ENCODE measurements around the gene SLC16A2.
"Not testable (repeated sequence)": the region's sequence is repeated elsewhere in the genome, so short reads cannot be mapped to it uniquely, and the experiment has no call there.

Gene SLC16A2

DNA sequence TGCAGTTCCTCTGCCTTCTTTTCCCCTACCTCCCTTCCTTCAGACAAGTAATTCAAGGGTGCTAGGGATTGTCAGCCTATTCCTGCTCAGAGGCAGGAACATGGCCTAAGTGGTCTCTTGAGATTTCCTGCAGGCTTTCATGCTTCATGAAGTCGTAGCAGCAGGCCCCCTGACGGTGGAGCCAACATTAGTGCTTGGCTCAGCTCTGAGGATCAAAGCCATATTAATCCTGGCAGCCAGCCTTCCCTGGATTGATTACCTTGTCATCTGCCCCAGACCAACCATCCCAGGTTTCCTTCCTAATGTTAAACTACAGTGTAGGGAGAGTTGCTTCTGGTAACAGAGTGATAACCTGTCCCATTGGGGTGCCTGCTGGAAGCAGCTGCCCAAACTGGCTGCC lies 84.1 kb downstream of the SLC16A2 start:
- in situ Hi-C loops (cut with MboI; ENCODE audit: low sequenced_read_pairs) = no loop called here

DNA sequence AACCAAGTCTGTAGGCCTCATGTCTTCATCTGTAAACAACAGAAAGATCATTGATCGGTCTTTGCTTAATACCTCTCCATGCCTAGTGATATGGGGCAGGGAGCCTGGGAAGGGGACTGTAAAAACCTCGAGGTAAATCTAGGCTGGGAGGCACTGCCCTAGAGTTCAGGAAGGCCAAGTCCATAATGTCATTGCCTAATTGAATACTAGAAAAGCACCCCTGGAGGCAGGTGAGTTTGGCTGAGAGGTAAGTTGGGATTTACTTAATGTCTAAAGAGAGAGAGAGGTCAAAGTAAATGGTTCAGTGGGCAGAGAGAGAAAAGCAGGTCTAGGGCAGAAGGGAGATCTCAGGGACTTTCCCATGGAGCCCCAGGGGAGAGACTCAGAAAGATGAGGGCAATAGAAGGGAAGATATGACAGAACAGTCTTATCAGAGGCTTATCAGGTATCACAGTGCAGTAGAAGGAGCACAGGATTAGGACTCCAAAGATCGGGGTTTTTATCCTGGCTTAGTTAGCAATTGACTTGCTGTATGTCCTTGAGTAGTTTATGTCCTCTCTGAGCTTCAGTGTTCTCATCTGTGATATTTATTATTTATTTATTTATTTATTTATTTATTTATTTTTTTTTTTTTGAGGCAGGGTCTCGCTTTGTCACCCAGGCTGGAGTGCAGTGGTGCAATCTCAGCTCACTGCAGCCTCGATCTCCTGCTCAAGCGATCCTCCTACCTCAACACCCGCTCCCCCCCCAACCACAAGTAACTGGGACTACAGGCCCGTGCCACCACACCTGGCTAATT lies 85.2 kb downstream of the SLC16A2 start:
- in situ Hi-C loops (cut with MboI; ENCODE audit: low sequenced_read_pairs) = no loop called here

DNA sequence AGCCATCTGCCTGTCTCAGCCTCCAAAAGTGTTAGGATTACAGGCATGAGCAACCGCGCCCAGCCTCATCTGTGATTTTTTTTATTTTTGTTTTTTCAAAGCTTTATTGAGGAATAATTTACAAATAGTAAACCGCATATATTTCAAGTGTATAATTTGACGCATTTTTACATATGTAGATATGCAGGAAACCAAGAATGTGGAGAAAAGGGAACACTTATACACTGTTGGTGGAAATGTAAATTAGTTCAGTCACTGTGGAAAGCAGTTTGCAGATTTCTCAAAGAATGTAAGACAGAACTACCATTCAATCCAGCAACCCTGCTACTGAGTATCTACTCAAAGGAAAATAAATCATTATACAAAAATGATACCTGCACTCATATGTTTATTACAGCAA lies 85.9 kb downstream of the SLC16A2 start:
- in situ Hi-C loops (cut with MboI; ENCODE audit: low sequenced_read_pairs) = no loop called here

DNA sequence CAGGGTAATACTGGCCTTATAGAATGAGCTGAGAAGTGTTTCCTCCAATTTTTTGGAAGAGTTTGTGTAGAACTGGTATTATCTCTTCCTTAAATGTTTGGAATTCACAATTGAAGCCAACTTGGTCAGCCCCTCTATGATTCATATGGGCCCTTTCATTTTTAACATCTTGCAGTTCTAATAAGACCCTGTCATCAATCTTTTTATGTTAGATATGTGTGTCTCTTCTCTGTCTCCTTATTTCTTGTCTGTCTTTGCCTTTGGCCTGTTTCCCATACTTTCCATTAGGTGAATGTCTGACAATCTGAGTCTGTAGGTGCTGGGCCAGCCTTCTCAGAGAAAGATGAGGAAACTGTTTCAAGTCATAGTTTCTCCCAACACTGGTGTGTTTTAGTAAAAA lies 88.7 kb downstream of the SLC16A2 start:
- in situ Hi-C loops (cut with MboI; ENCODE audit: low sequenced_read_pairs) = no loop called here

DNA sequence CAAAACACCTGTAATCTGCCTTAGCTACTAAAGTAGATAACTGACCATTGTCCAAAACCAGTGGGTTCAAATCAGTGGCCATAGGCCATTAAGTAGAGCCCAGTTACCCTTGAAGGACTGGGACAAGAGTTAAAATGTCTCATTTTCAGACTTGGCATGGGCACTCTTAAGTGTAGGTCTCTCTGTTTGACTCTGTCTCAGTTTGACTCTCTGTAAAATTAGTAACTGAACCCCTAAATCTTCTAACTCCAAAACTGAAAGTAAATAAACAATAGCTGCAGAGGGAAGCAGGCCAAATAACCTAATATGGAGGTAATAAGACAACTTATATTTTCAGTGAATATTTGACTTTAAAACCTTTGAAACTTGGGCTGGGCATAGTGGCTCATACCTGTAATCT lies 89.1 kb downstream of the SLC16A2 start:
- in situ Hi-C loops (cut with MboI; ENCODE audit: low sequenced_read_pairs) = no loop called here

DNA sequence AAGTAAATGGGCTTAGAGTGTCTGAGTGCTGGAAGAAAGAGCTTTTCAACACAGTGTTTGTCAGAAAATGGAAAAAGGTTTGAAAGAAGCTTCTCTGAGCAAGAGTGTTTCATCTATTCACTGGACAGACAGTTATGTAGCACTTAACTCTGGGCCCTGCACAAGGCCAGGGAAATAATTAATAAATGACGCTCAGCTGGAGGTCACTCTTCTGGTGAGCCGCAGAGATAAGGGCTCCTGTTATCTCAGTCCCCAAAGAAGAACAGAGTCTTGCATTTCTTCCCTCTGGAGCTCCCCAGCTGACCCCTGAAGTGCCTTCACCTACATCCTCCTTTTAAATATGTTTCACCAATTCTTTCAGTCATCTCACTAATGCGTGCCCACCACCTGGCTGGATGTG lies 90.4 kb downstream of the SLC16A2 start:
- in situ Hi-C loops (cut with MboI; ENCODE audit: low sequenced_read_pairs) = no loop called here

DNA sequence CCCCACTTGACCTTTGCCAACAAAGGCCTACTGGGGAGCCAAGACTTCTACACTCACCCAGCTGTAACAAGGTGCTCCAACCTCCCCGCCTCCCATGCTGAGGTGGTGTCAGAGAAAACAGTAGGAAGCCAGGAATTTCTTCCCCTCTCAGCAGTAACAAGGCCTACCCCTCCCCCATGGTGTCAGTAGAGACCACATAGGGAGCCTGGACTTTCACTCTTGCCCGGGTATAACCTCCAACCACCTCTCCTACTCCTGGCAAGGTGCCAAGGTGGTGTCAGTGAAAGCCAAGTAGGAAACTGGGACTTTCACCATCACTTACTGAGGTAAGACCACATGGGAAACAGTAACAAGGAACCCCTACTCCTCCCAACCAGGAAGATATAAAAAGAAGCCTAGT lies 93.1 kb downstream of the SLC16A2 start:
- in situ Hi-C loops (cut with MboI; ENCODE audit: low sequenced_read_pairs) = no loop called here

DNA sequence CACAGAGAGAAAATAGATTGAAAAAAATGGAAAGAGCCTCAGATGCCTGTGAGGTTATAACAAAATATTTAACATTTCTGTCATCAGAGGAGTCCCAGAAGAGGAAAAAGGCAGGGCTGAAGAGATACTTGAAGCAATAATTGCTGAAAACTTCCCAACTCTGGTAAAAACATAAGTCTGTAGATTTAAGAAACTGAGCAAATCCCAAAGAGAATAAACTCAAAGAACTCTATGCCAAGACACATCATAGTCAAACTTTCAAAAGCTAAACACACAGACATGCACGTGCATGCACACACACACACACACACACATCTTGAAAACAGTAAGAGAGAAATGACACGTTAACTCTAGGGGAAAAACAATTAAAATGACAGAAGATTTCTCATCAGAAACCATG lies 94.1 kb downstream of the SLC16A2 start:
- in situ Hi-C loops (cut with MboI; ENCODE audit: low sequenced_read_pairs) = no loop called here

DNA sequence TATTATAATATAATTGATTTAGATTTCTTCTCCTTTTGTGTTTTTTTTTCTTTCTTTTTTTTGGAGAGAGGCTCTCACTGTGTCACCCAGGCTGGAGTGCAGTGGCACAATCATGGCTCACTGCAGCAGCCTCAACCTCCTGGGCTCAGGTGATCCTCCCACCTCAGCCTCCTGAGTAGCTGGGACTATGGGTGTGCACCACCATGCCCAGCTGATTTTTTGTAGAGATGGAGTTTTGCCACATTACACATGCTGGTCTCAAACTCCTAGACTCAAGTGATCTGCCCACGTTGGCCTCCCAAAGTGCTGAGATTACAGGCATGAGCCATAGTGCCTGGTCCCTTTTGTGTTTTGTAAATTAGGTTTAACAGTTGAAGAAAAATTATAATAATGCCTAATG lies 94.7 kb downstream of the SLC16A2 start:
- in situ Hi-C loops (cut with MboI; ENCODE audit: low sequenced_read_pairs) = not testable (repeated sequence)

DNA sequence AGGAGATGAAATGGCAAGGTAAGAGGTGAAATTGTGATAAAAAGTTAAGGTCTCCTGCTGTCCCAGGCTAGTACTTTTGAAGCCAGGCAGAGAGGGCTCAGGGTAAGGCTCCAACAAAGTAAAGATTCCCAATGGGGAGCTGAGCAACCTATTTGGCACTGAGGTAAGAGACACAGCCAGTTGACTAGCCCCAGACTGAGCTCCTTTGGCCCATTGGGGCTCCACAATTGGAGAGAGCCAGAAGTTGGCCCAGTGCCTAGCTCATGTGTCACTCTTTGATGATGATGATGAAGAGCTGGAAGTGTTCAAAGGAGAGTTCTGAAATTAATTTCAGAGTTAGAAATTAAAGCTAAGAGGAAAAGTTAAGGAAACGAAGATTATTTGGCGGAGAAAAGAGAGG lies 98.6 kb downstream of the SLC16A2 start:
- in situ Hi-C loops (cut with MboI; ENCODE audit: low sequenced_read_pairs) = no loop called here

DNA sequence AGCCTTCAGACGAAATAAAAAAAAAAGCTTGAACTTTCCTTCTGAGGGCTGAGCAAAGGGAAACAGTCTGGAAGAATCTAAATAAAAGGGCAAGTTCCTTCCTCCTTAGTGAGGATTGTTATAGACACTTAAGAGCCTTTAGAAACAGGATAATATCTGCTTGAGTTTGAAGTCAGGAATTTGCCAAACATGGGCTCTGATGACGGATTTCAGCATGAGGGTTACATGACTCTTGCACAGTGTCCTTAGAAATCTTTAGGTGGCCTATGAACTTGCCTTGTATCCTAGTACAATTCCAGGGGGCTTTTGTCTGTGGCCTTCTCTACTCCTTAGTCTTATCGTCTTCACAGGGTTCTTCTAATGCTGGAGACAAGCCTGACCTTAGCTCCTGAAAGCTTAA lies 99.0 kb downstream of the SLC16A2 start:
- in situ Hi-C loops (cut with MboI; ENCODE audit: low sequenced_read_pairs) = no loop called here

DNA sequence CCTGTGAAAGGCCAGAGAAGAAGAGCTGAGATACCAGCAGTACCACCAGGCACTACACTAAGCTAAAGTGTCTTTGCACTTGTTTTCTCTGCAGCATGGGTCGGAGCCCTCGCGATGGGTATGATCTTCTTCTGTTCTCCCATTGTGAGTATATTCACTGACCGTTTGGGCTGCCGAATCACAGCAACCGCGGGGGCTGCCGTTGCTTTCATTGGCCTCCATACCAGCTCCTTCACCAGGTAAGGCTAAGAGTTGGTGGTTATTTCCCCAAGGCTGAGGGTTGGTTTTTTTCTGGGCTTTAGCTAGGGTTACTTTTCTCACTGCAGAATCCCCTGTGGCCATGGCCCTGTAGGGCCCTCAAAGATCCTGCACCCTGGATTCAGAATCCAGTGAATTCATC lies 99.6 kb downstream of the SLC16A2 start:
- in situ Hi-C loops (cut with MboI; ENCODE audit: low sequenced_read_pairs) = no loop called here

DNA sequence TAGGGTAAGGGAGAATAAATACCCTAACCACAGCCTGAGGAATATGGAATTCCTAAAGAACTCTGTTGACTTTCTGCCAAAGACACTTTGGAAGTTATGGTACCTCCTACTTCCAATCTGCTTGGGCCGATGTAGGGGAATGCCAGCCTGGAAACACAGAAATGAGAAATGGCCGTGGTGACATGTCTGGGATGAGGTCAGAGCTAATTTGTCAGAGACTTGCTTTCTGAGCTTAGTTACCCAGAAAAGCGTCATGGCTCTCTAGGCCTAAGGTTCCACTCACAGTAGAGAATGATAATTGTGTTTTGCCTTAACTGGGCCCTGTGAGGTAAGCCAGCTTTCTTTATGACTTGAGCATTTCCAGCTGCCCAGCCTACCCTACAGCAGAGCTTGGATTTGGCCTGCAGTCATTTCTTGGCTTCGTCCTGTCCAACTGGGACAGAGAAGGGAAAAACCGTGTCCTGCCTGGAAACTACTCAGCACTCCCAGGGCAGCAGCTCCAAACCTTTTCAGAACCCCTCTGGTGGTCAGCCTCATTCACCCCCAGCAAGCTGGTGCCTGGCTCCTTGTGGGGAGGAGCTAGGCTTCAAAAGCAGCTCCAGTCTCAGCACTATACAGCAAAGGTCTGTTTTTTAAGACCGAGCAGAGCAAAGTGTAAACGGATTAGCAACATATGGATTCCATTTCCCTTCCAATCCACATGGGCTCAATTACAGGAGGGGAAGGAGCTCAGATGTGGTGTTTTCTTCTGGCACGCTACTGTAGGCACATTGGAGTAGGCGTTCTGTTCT lies 100.9 kb downstream of the SLC16A2 start:
- in situ Hi-C loops (cut with MboI; ENCODE audit: low sequenced_read_pairs) = no loop called here

DNA sequence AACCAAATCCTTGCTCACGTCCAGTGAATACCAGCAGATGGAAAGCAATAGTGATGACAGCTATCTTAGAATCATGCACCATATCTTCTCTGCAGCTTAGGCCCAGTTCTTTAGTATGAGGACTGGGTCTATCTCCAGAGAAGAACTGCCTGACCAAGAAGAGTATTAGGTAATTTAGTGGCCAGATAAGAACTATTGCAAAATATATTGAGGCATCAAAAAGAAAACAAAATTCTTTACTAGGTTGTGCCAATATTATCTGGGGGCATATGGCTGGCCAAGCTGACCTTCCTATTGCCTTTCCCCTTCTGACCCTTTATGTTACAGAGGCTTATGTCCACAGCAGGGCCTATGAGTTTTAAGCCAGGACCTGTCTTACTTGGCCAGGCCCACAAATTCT lies 101.9 kb downstream of the SLC16A2 start:
- in situ Hi-C loops (cut with MboI; ENCODE audit: low sequenced_read_pairs) = no loop called here

DNA sequence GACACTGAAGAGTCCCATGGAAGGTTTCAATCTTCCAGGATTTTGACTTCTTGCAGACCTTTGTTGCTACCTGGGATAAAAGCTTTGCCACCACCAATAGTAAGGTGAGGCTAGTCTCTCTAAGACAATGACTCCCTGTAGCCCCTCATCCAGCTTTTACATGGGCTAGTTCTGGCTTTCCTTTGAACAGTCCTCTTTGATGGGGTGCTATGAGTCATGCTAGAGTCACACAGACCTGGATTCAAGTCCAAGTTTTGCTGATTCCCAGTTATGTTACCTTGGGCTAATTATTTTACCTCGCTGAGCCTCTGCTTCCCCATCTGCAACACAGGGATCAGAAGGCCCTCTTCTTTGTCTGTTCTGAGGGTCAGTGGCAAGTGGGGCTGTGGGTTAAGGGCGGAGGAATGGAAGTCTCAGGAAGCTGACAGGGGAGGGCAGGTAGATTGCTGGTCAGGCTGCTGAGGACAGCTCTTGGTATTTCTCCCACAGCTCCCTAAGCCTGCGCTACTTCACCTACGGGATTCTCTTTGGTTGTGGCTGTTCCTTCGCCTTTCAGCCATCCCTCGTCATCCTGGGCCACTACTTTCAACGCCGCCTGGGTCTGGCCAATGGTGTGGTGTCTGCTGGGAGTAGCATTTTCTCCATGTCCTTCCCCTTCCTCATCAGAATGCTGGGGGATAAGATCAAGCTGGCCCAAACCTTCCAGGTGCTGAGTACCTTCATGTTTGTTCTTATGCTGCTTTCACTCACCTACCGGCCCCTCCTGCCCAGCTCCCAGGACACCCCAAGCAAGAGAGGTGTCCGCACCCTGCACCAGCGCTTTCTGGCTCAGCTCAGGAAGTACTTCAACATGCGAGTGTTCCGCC lies 102.8 kb downstream of the SLC16A2 start:
- in situ Hi-C loops (cut with MboI; ENCODE audit: low sequenced_read_pairs) = no loop called here

DNA sequence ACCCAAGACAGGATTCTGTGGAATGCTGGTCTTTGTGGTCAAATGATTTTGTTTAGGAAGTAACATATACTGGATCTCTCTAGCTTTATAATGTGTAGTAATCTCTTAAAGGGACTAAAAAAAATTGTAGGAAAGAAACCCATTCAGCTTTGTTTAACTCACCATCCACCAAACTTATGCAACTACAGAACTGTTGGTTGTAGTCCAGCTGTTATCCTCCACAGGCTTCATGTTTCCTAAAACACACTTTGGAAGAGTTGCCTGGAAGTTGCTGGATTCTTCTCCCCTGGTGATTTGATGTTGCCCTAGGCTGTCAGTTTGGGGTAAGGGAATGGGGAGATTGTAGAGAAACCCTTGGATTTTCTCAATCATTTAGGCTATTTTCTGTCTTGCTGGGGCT lies 103.8 kb downstream of the SLC16A2 start:
- in situ Hi-C loops (cut with MboI; ENCODE audit: low sequenced_read_pairs) = no loop called here

DNA sequence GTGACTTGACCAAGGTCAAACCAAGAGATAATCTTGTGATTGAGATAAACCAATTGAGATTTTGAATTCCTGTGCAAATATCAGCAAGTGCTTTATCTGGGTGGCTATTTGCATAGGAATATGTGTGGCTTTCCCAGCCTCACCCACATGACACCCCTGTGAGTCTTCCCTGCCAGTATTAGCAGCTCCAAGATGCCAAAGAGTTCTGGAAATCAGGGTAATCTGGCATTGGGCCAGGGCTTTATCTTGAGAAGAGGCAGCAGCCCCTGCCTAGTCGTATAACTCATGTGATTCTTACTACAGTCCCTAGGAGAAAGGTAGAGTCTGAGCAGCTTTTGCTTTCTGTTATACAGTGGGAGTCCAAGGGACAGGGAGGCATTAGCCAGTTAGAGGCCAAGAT lies 105.5 kb downstream of the SLC16A2 start:
- in situ Hi-C loops (cut with MboI; ENCODE audit: low sequenced_read_pairs) = no loop called here

DNA sequence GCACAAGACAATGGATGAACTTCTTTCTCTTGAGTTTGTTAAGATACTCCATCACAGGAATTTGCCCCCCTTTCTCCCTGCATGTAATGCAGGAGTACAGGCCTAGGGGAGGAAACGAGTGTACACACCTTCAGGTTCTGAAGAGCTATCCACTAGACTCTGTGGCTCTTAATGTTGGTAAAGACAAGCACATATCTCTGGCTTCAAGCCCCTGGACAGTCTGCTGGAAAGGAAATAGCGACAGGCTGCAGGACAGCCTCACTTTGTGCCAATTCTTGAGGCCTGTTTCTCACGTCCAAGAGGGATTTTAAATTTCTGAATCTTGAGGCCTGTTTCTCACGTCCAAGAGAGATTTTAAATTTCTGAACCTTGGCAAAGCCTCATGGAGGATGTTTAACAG lies 106.1 kb downstream of the SLC16A2 start:
- in situ Hi-C loops (cut with MboI; ENCODE audit: low sequenced_read_pairs) = no loop called here

DNA sequence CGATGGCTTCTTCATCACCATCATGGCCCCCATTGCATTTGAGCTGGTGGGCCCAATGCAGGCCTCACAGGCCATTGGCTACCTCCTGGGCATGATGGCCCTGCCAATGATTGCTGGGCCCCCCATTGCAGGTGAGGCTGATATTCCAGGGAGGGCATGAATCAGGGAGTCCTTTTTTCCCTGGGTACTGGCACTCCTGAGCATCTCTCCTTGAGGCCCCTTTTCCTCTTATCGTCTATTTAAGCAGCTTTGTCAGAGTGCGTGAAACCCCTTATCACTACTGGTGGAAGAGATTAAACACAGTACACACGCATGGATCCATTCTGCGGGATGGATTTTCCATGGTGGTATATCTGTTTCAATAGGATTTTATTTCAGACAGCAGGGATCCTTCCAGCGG lies 108.0 kb downstream of the SLC16A2 start:
- in situ Hi-C loops (cut with MboI; ENCODE audit: low sequenced_read_pairs) = no loop called here

DNA sequence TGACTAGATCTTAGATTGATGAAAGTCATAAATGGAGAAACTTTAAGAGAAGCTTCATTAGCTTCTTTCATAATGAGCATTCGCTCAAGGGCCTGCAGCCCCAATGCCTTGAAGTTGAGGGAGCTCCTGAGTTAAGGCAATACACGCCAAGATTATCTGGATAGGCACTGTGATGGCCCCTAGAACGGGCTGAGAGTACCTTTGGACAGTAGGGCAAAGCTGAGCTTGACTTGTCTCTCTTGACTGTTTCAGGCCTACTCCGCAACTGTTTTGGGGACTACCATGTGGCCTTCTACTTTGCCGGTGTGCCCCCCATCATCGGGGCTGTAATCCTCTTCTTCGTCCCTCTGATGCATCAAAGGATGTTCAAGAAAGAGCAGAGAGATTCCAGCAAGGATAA lies 109.8 kb downstream of the SLC16A2 start:
- in situ Hi-C loops (cut with MboI; ENCODE audit: low sequenced_read_pairs) = no loop called here

DNA sequence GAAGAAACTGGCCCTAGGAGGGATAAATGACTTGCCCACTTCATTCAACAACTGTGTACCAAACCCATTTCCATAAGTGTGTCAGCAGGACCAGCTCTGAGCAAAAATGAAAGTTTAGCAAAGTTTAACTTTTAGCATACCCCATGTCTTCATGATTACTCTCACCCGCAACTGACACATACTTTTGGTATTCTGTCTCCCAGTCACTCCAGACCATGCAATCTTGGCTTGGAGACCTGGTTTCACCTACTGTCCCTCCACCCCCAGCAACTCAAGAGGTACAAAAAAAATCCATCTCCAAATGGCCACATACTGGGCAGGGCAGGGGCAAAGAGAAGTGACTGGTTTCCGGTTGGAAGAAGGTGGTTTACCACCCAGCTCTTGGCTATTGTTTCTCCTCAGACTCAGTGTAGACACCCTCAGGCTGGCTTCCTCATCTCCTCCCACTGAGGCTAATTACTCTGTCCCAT lies 113.3 kb downstream of the SLC16A2 start:
- in situ Hi-C loops (cut with MboI; ENCODE audit: low sequenced_read_pairs) = no loop called here

DNA sequence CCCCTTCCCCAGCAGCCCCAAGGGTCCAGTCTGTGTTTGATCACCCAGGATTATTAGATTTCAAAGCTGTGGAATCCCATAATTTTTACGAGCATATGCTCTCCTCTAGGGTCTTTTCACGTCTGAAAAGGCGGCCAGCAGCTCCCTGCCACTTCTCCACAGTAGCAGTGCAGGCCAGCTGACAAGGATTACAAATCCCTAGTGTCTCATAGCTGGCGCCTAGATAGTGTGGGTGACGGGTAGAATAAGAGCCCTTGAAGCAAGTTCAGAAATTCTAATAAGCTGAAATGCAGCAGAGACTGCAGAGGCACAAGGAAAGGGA lies 113.8 kb downstream of the SLC16A2 start:
- in situ Hi-C loops (cut with MboI; ENCODE audit: low sequenced_read_pairs) = no loop called here

All from HL-60/S4 treated with phorbol 12-myristate 13-acetate at 8.2 ng/mL for 4 days and 3 days (cell line).